H9 (cell line): ENCODE data around the gene OAS3. TPM values are rescaled to one million over a fixed set of nuclear protein-coding genes. Genes with fewer than 3 reads are reported as not detected.

Experiments
- DNase-seq: peaks from one replicate; pipeline ENCODE4 v3.0.0-alpha.2; 2017
- H2AFZ ChIP-seq: one replicate; pipeline ENCODE4 v1.6.1; 2013; ENCODE audit warnings: mild to moderate bottlenecking, low read length, control low read depth, moderate library complexity
- H2AK5ac ChIP-seq: 2 replicates; pipeline ENCODE4 v1.6.1; 2013; ENCODE audit warnings: low read length, control low read depth, mixed read lengths; ENCODE audit not compliant: insufficient read length
- H2BK120ac ChIP-seq: one replicate; pipeline ENCODE4 v1.6.1; 2013; ENCODE audit warnings: low read depth, mild to moderate bottlenecking, low read length, control low read depth, inconsistent platforms; ENCODE audit not compliant: poor library complexity, severe bottlenecking
- H2BK12ac ChIP-seq: 2 replicates; pipeline ENCODE4 v1.6.1; 2013; ENCODE audit warnings: low read length, control low read depth, mixed read lengths, low read depth; ENCODE audit not compliant: insufficient read length
- H2BK15ac ChIP-seq: 2 replicates; pipeline ENCODE4 v1.6.1; 2013; ENCODE audit warnings: low read depth, low read length, control low read depth
- H2BK20ac ChIP-seq: one replicate; pipeline ENCODE4 v1.6.1; 2013; ENCODE audit warnings: low read depth, mild to moderate bottlenecking, low read length, control low read depth, inconsistent platforms; ENCODE audit not compliant: poor library complexity, severe bottlenecking
- H2BK5ac ChIP-seq: 2 replicates; pipeline ENCODE4 v1.6.1; 2013; ENCODE audit warnings: low read length, control low read depth, mixed read lengths; ENCODE audit not compliant: insufficient read length
- H3K14ac ChIP-seq: 2 replicates; pipeline ENCODE4 v1.6.1; 2013; ENCODE audit warnings: low read length, control low read depth; ENCODE audit not compliant: insufficient read depth
- H3K18ac ChIP-seq: 2 replicates; pipeline ENCODE4 v1.6.1; 2013; ENCODE audit warnings: low read depth, mild to moderate bottlenecking, mixed read lengths, low read length, control low read depth; ENCODE audit not compliant: insufficient read length
- H3K23ac ChIP-seq: 2 replicates; pipeline ENCODE4 v1.6.1; 2013; ENCODE audit warnings: low read length, control low read depth, mixed read lengths, low read depth; ENCODE audit not compliant: insufficient read length
- H3K23me2 ChIP-seq: 2 replicates; pipeline ENCODE4 v1.6.1; 2013; ENCODE audit warnings: low read depth, mild to moderate bottlenecking, mixed read lengths, low read length, control low read depth; ENCODE audit not compliant: insufficient read length, poor library complexity, severe bottlenecking
- H3K27ac ChIP-seq: 2 replicates; pipeline ENCODE4 v1.5.1; 2013; ENCODE audit warnings: low read length, control low read depth, mixed read lengths, low read depth; ENCODE audit not compliant: insufficient read length
- H3K27me3 ChIP-seq: 2 replicates; pipeline ENCODE4 v1.6.1; 2013; ENCODE audit warnings: low read length, control low read depth, inconsistent platforms; ENCODE audit not compliant: insufficient read depth
- H3K4ac ChIP-seq: 2 replicates; pipeline ENCODE4 v1.6.1; 2013; ENCODE audit warnings: low read depth, mild to moderate bottlenecking, control low read depth, inconsistent platforms, low read length, moderate library complexity
- H3K4me1 ChIP-seq: 2 replicates; pipeline ENCODE4 v1.6.1; 2013; ENCODE audit warnings: low read length, control low read depth, inconsistent platforms; ENCODE audit not compliant: insufficient read depth
- H3K4me2 ChIP-seq: 2 replicates; pipeline ENCODE4 v1.6.1; 2013; ENCODE audit warnings: low read length, control low read depth, mixed read lengths; ENCODE audit not compliant: insufficient read length, insufficient read depth
- H3K56ac ChIP-seq: 2 replicates; pipeline ENCODE4 v1.6.1; 2013; ENCODE audit warnings: low read depth, mild to moderate bottlenecking, mixed read lengths, low read length, control low read depth; ENCODE audit not compliant: insufficient read length
- H3K79me1 ChIP-seq: 2 replicates; pipeline ENCODE4 v1.6.1; 2013; ENCODE audit warnings: low read depth, mild to moderate bottlenecking, moderate library complexity, low read length, control low read depth, inconsistent platforms; ENCODE audit not compliant: insufficient read depth, poor library complexity, severe bottlenecking
- H3K79me2 ChIP-seq: 2 replicates; pipeline ENCODE4 v1.6.1; 2013; ENCODE audit warnings: low read length, control low read depth, inconsistent platforms; ENCODE audit not compliant: insufficient read depth
- H3K9ac ChIP-seq: 2 replicates; pipeline ENCODE4 v1.6.1; 2013; ENCODE audit warnings: low read length, control low read depth, mixed read lengths; ENCODE audit not compliant: insufficient read length; ENCODE audit errors: extremely low read depth
- H3K9me3 ChIP-seq: one replicate; pipeline ENCODE4 v1.6.1; 2013; ENCODE audit warnings: low read depth, low read length, inconsistent platforms; ENCODE audit not compliant: control insufficient read depth
- H3T11ph ChIP-seq: one replicate; pipeline ENCODE4 v1.6.1; 2013; ENCODE audit warnings: mild to moderate bottlenecking, low read length, control low read depth, inconsistent platforms
- H4K20me1 ChIP-seq: one replicate; pipeline ENCODE4 v1.6.1; 2013; ENCODE audit not compliant: control insufficient read depth, insufficient read length, insufficient read depth
- H4K5ac ChIP-seq: 2 replicates; pipeline ENCODE4 v1.6.1; 2013; ENCODE audit warnings: low read depth, mild to moderate bottlenecking, mixed read lengths, low read length, control low read depth; ENCODE audit not compliant: insufficient read length
- H4K8ac ChIP-seq: replicated peaks from 2 replicates; pipeline ENCODE4 v1.6.1; 2013; ENCODE audit warnings: low read length, control low read depth, mixed read lengths, low read depth; ENCODE audit not compliant: insufficient read length
- H4K91ac ChIP-seq: 2 replicates; pipeline ENCODE4 v1.6.1; 2013; ENCODE audit warnings: low read depth, mild to moderate bottlenecking, moderate library complexity, mixed read lengths, low read length, control low read depth; ENCODE audit not compliant: insufficient read length
- H3K27ac Mint-ChIP-seq, 3 experiments: 2 replicates in 2 of 3; 3 replicates in 1 of 3; pipeline ENCODE4 v1.8.0; 2020 to 2021; ENCODE audit warnings: mixed read lengths in 3 of 3, mild to moderate bottlenecking in 1 of 3, moderate library complexity in 1 of 3
- H3K27me3 Mint-ChIP-seq: 2 replicates; pipeline ENCODE4 v1.8.0; 2021; ENCODE audit warnings: low read depth, mild to moderate bottlenecking, moderate library complexity, mixed read lengths
- H3K36me3 Mint-ChIP-seq, 3 experiments: 2 replicates in 2 of 3; 3 replicates in 1 of 3; pipeline ENCODE4 v1.8.0; 2020 to 2021; ENCODE audit warnings: low read depth in 3 of 3, mixed read lengths in 3 of 3; ENCODE audit not compliant: insufficient read depth in 1 of 3
- H3K4me1 Mint-ChIP-seq, 2 experiments: 2 replicates each; pipeline ENCODE4 v1.8.0; 2020; ENCODE audit warnings: mixed read lengths in 2 of 2
- H3K4me3 Mint-ChIP-seq, 2 experiments: 2 replicates in 1 of 2; 3 replicates in 1 of 2; pipeline ENCODE4 v1.8.0; 2020 to 2021; ENCODE audit warnings: mild to moderate bottlenecking in 2 of 2, mixed read lengths in 2 of 2, moderate library complexity in 1 of 2
- H3K9me3 Mint-ChIP-seq, 2 experiments: 2 replicates in 1 of 2; 3 replicates in 1 of 2; pipeline ENCODE4 v1.8.0; 2020; ENCODE audit warnings: mild to moderate bottlenecking in 2 of 2, mixed read lengths in 2 of 2, moderate library complexity in 1 of 2
- WGBS: extraction: QIAGEN DNeasy Blood & Tissue Kit; methylation state at CpG from one replicate; pipeline ENCODE4 v1.1.7; 2013; ENCODE audit warnings: missing lambda C conversion rate, low lambda C conversion rate, mixed read lengths; ENCODE audit not compliant: insufficient read length; ENCODE audit errors: extremely low coverage; 5-methylcytosine and 5-hydroxymethylcytosine counted together
- total RNA-seq: library from RNA; stranded (reverse); gene quantifications from 2 replicates; pipeline ENCODE4 v1.2.1, GENCODE V29; 2021
- TF ChIP-seq, protein P1 (sequence below): fragments of 200-600 bp; sonication (generic); conservative IDR thresholded peaks from 3 replicates; pipeline ENCODE4 v1.8.0; 2021; ENCODE audit warnings: antibody characterized with exemption, mild to moderate bottlenecking

The OAS3 gene
- total RNA-seq, 1 experiment from 2014 or later, result 0.81 TPM

DNA sequence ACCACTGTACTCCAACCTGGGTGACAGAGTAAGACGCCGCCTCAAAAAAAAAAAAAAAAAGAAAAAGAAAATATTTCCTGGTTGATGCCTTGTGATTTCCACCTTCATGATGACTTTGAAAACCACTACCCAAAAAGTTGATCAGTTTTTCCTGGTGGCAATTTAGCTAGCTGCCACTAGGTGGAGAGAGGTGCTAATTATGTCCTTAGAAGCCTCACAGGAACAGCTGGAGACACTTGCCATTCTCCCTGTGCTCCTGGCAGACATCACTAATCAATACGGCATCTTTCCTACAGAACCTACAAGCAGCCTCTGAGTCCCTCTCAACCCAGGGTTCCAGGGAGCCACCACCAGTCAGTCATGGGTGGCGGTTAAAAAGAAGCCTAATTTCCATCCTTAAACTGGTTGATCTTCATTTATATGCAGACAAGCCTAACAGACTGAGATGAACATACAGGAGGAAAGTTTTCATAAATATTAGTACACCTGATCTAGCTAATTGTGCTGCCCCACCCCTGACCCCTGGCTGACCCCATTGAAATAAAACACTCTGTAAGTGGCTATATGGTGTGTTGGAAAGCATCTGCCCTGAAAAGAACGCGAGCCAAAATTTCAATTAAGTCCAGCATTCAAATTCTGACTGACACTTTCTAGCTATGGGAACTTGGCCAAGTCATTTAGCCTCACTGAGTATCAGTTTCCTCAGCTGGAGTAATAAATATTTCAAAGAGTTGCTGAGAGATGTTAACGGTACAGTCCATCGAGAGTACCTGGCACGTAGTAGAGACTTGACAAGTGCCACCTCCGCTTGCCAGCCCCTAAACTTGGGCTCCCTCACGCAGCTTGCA is 37.8 kb upstream of the OAS3 start:
- Histone ChIP-seq H2BK12ac (no peak overlapping the region), H3K23me2 (no peaks in the 10 kb centered on the region), H3K9ac (no peak overlapping the region), H3K79me1 (no peaks in the 10 kb centered on the region), H2AK5ac (no peak overlapping the region), H2BK120ac (no peak overlapping the region), H4K20me1 (no peaks in the 10 kb centered on the region), H3K9me3 (no peaks in the 10 kb centered on the region), H3K27me3 (no peaks in the 10 kb centered on the region), H4K5ac (no peak overlapping the region), H3K23ac (no peak overlapping the region), H2BK5ac (no peak overlapping the region), H4K91ac (no peak overlapping the region), H4K8ac (no peak overlapping the region), H3K18ac (no peak overlapping the region), H3K4me2 (no peak overlapping the region), H3K14ac (no peak overlapping the region), H3T11ph (no peak overlapping the region), H2BK15ac (no peak overlapping the region), H2AFZ (no peak overlapping the region), H3K79me2 (no peaks in the 10 kb centered on the region), H2BK20ac (no peak overlapping the region), H3K4me1 (no peaks in the 10 kb centered on the region), H3K4ac (no peak overlapping the region), H3K56ac (no peak overlapping the region), H3K27ac (no peak overlapping the region)
- TF ChIP-seq, protein P1, sequence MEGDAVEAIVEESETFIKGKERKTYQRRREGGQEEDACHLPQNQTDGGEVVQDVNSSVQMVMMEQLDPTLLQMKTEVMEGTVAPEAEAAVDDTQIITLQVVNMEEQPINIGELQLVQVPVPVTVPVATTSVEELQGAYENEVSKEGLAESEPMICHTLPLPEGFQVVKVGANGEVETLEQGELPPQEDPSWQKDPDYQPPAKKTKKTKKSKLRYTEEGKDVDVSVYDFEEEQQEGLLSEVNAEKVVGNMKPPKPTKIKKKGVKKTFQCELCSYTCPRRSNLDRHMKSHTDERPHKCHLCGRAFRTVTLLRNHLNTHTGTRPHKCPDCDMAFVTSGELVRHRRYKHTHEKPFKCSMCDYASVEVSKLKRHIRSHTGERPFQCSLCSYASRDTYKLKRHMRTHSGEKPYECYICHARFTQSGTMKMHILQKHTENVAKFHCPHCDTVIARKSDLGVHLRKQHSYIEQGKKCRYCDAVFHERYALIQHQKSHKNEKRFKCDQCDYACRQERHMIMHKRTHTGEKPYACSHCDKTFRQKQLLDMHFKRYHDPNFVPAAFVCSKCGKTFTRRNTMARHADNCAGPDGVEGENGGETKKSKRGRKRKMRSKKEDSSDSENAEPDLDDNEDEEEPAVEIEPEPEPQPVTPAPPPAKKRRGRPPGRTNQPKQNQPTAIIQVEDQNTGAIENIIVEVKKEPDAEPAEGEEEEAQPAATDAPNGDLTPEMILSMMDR, result peak; percentile 76
- H3K27me3 Mint-ChIP-seq, result peaks cover 18% of the 10 kb centered on the region
- WGBS, result no CpG with 5 or more reads among the region's 11 CpGs
- peaks cover 0 to 12% (median 6%) of the 10 kb centered on the region in 3 experiments; a peak in 5 of 7 replicates for H3K36me3 Mint-ChIP-seq
- H3K4me1 Mint-ChIP-seq, result no peaks in the 10 kb centered on the region
- H3K27ac Mint-ChIP-seq, result no peak overlapping the region
- H3K4me3 Mint-ChIP-seq, result no peak overlapping the region
- peaks cover 17 to 23% of the 10 kb centered on the region in 2 experiments for H3K9me3 Mint-ChIP-seq
- DNase-seq, result peak; percentile 74
